AG09319 (cell line): Measurements from ENCODE around the gene NANOS1.

Experiments used
- DNase-seq: peaks from one replicate; pipeline ENCODE4 v3.0.0-alpha.2; 2010; ENCODE audit warnings: low read depth; ENCODE audit errors: extremely low read depth
- CTCF ChIP-seq: IDR thresholded peaks from 2 replicates; pipeline ENCODE4 v1.5.1; 2011; ENCODE audit warnings: low read depth, mild to moderate bottlenecking, inconsistent platforms, low read length, moderate library complexity

Gene NANOS1

GRCh38 chr10:118985576-118985975, 43.9 kb upstream of the NANOS1 start:
- no peak for TF ChIP-seq CTCF
- DNase-seq = no peak

- DNase-seq = no peak
- TF ChIP-seq CTCF = no peak
Observed at GRCh38 chr10:118986815-118987790, 42.4 kb upstream of the NANOS1 start.

GRCh38 chr10:118990326-118990725, 39.2 kb upstream of the NANOS1 start:
- DNase-seq = no peak
- TF ChIP-seq CTCF = no peak

- no peak for DNase-seq
- no peak for TF ChIP-seq CTCF
Observed at GRCh38 chr10:118992496-118992895, 37.0 kb upstream of the NANOS1 start.

- TF ChIP-seq CTCF = no peak
- DNase-seq = no peak
Observed at GRCh38 chr10:118993214-118993613, 36.3 kb upstream of the NANOS1 start.

- no peak for TF ChIP-seq CTCF
- no peak for DNase-seq
Observed at GRCh38 chr10:118994321-118994720, 35.2 kb upstream of the NANOS1 start.

- DNase-seq = no peak
- no peak for TF ChIP-seq CTCF
Observed at GRCh38 chr10:118995739-118996138, 33.8 kb upstream of the NANOS1 start.
